HEK293 (cell line): ENCODE measurements around the gene FMN1.

Source experiments
- HIC1 ChIP-seq: fragments of 450-650 bp; formaldehyde crosslinking; IDR thresholded peaks from 2 replicates; pipeline ENCODE4 v1.5.1; 2016; ENCODE audit warnings: missing biosample characterization, missing genetic modification characterization
- ZNF121 ChIP-seq: fragments of 450-650 bp; formaldehyde crosslinking; IDR thresholded peaks from 2 replicates; pipeline ENCODE4 v1.5.1; 2016; ENCODE audit warnings: missing biosample characterization, missing genetic modification characterization
- ZNF223 ChIP-seq: fragments of 450-650 bp; formaldehyde crosslinking; IDR thresholded peaks from 2 replicates; pipeline ENCODE4 v1.5.1; 2016; ENCODE audit warnings: missing biosample characterization, missing genetic modification characterization

GRCh38 chr15:33161209-33161608 is 33.3 kb downstream of the FMN1 start:
- TF ChIP-seq HIC1 (tag by site-specific recombination) (no peak), ZNF121 (tag by site-specific recombination) (no peak), ZNF223 (tag by site-specific recombination) (no peak)
